ENCODE data around the gene MKX.

MKX gene

GRCh38 chr10:27680006-27680557 is 65.5 kb downstream of the MKX start:
- no peak overlapping the region for H3K27ac ChIP-seq
- TF ChIP-seq, protein P1, sequence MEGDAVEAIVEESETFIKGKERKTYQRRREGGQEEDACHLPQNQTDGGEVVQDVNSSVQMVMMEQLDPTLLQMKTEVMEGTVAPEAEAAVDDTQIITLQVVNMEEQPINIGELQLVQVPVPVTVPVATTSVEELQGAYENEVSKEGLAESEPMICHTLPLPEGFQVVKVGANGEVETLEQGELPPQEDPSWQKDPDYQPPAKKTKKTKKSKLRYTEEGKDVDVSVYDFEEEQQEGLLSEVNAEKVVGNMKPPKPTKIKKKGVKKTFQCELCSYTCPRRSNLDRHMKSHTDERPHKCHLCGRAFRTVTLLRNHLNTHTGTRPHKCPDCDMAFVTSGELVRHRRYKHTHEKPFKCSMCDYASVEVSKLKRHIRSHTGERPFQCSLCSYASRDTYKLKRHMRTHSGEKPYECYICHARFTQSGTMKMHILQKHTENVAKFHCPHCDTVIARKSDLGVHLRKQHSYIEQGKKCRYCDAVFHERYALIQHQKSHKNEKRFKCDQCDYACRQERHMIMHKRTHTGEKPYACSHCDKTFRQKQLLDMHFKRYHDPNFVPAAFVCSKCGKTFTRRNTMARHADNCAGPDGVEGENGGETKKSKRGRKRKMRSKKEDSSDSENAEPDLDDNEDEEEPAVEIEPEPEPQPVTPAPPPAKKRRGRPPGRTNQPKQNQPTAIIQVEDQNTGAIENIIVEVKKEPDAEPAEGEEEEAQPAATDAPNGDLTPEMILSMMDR (conservative IDR thresholded peaks at IDR 0.05; ENCODE audit: low read depth), result no peak
- POLR2A ChIA-PET (ENCODE audit: low non-redundant PET), result interaction anchor here (0.6 kb wide), 1 partner anchor 20 kb away, joined by 3 read pairs; no protein-coding TSS in a partner anchor
- CTCF ChIA-PET, result interaction anchor here (0.7 kb wide), 1 partner anchor 357 kb away, joined by 3 read pairs; no protein-coding TSS in a partner anchor
- no peak for DNase-seq (ENCODE audit: low spot score)

GRCh38 chr10:27679369-27679912 is 66.2 kb downstream of the MKX start:
- POLR2A ChIA-PET (ENCODE audit: low non-redundant PET), result interaction anchor here (0.6 kb wide), 1 partner anchor 19 kb away, joined by 3 read pairs; no protein-coding TSS in a partner anchor
- CTCF ChIA-PET, result interaction anchor here (0.7 kb wide), 1 partner anchor 357 kb away, joined by 3 read pairs; no protein-coding TSS in a partner anchor
- no peak for DNase-seq (ENCODE audit: low spot score)
- TF ChIP-seq, protein P1 (conservative IDR thresholded peaks at IDR 0.05; ENCODE audit: low read depth), result no peak
- H3K27ac ChIP-seq, result no peak overlapping the region

DNA sequence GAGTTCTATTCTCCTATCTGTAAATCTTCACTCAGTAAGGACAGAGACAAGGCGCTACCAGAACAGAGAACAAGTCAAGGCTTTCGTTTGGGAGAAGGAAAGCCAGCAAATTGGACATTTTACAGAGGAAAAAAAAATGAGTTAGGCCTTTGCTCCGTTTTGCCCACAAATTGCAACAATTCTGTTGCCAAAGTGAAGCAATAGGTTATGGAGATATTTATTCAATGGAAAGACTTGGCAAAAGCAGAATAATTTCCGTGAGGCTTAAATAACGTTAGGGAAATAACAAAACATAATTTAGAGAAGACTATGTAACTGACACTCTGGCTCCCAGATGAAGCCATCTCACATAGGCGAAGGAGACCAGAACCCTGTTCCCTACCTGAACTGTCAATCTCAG is 67.5 kb downstream of the MKX start:
- TF ChIP-seq, protein P1 (conservative IDR thresholded peaks at IDR 0.05; ENCODE audit: low read depth), result no peak
- CTCF ChIA-PET, result no interaction called here
- no peak overlapping the region for H3K27ac ChIP-seq
- no peak for DNase-seq (ENCODE audit: low spot score)
- POLR2A ChIA-PET (ENCODE audit: low non-redundant PET), result no interaction called here

GRCh38 chr10:27673065-27673464 is 72.6 kb downstream of the MKX start:
- POLR2A ChIA-PET (ENCODE audit: low non-redundant PET), result no interaction called here
- no peak overlapping the region for H3K27ac ChIP-seq
- CTCF ChIA-PET, result no interaction called here
- no peak for DNase-seq (ENCODE audit: low spot score)
- TF ChIP-seq, protein P1 (conservative IDR thresholded peaks at IDR 0.05; ENCODE audit: low read depth), result no peak

DNA sequence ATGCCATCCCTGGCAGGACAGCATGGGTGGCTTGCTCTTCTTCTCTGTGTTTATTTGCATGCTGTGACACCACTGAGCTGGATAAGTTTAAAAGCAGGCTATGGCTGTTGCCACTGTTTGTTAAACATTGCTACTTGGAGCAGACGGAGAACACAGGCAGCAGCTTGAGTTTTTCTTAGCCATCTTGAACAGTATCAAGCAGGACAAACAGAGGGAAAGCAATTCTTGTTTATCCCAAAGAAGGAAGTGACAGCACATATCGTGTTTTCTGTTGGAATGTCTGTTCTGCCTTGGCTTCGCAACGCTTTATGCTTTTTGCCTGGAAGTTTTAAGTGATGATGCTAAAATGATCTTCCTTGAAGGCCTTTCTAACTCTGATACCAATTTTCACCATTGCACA is 73.8 kb downstream of the MKX start:
- CTCF ChIA-PET, result interaction anchor here (0.6 kb wide), 1 partner anchor 119 kb away, joined by 3 read pairs; no protein-coding TSS in a partner anchor
- TF ChIP-seq, protein P1 (conservative IDR thresholded peaks at IDR 0.05; ENCODE audit: low read depth), result no peak
- DNase-seq (ENCODE audit: low spot score), result no peak
- POLR2A ChIA-PET (ENCODE audit: low non-redundant PET), result no interaction called here
- H3K27ac ChIP-seq, result no peak overlapping the region

DNA sequence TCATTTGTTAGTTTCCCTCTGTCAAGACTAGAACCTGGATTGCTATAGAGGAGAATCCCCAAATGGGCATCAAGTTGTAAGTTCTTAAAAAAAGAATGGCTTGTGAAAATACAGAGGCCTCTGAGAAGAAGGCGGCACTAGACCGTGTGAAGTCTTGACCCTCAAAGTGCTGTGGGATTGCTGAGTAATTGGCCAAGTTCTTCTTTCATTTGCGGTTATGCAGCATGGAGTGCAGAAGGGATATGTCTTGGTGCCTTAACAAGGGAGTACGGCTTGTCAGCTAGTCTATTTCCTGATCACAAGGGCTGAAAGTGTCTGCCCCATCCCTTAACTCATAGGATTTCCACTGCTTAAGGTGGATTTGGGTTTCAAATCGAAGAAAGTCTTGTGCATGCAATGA is 81.2 kb downstream of the MKX start:
- ChIA-PET POLR2A (ENCODE audit: low non-redundant PET) (no interaction called here), CTCF (no interaction called here)
- TF ChIP-seq, protein P1 (conservative IDR thresholded peaks at IDR 0.05; ENCODE audit: low read depth), result no peak
- DNase-seq (ENCODE audit: low spot score), result no peak
- no peak overlapping the region for H3K27ac ChIP-seq

All from RWPE1 (cell line).